ENCODE results near the gene SMAD6. TPM values are rescaled to one million over a fixed set of nuclear protein-coding genes. Genes with fewer than 3 reads are reported as not detected.

The SMAD6 gene
- total RNA-seq, 1 donor from 2014 or later, result 20.3 TPM

DNA sequence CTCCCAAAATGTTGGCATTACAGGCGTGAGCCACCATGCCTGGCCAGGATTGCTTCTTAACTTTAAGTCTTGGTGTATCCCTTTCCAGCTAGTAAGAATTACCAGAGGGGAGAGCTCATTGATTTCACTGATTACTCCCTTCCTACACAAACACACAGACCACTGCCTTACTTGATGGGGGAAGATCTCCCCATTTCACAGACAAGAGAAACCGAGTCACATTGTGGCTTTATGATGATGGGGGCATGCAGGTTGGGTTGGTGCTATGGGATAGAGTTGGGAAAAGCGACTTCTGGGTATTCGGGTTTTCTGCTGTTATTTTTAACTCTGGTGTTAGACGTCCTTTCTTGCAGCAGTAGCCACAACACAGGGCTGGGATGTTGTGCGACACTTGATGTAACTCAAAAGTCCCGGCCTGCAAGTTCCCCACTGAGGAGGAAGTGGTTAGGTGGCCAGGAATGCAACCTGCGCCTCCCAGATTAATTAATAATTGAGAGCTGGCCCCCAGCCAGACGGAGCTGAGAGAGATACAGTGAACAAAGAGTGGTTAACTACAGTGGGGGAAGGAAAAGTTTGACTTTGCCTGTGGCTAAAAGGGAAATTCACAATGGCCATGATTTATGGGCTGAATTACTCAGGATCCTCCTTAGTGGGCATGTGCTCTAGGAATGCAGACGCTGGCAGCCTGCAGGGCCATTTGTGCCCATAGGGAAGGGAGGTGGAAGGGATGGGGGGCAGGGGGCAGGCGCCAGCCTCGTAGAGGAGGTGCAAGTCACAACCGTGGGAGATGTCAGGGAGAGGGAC is 63.6 kb downstream of the SMAD6 start:
- no peaks in the 10 kb centered on the region for H3K9me3 ChIP-seq (replicated peaks)
- H3K27ac ChIP-seq (replicated peaks), result peak overlapping the region; percentile 93
- peaks cover 80% of the 10 kb centered on the region for H3K4me1 ChIP-seq
- H3K36me3 ChIP-seq, result no peaks in the 10 kb centered on the region
- intact Hi-C loops (cut with micrococcal nuclease), result no loop called here
- H3K4me3 ChIP-seq, result no peak overlapping the region
- no peaks in the 10 kb centered on the region for H3K27me3 ChIP-seq (ENCODE audit: low read depth)
- TF ChIP-seq, protein P1, sequence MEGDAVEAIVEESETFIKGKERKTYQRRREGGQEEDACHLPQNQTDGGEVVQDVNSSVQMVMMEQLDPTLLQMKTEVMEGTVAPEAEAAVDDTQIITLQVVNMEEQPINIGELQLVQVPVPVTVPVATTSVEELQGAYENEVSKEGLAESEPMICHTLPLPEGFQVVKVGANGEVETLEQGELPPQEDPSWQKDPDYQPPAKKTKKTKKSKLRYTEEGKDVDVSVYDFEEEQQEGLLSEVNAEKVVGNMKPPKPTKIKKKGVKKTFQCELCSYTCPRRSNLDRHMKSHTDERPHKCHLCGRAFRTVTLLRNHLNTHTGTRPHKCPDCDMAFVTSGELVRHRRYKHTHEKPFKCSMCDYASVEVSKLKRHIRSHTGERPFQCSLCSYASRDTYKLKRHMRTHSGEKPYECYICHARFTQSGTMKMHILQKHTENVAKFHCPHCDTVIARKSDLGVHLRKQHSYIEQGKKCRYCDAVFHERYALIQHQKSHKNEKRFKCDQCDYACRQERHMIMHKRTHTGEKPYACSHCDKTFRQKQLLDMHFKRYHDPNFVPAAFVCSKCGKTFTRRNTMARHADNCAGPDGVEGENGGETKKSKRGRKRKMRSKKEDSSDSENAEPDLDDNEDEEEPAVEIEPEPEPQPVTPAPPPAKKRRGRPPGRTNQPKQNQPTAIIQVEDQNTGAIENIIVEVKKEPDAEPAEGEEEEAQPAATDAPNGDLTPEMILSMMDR (IDR thresholded peaks at IDR 0.05; ENCODE audit: borderline replicate concordance), result no peak
- DNase-seq, result peak; percentile 9

DNA sequence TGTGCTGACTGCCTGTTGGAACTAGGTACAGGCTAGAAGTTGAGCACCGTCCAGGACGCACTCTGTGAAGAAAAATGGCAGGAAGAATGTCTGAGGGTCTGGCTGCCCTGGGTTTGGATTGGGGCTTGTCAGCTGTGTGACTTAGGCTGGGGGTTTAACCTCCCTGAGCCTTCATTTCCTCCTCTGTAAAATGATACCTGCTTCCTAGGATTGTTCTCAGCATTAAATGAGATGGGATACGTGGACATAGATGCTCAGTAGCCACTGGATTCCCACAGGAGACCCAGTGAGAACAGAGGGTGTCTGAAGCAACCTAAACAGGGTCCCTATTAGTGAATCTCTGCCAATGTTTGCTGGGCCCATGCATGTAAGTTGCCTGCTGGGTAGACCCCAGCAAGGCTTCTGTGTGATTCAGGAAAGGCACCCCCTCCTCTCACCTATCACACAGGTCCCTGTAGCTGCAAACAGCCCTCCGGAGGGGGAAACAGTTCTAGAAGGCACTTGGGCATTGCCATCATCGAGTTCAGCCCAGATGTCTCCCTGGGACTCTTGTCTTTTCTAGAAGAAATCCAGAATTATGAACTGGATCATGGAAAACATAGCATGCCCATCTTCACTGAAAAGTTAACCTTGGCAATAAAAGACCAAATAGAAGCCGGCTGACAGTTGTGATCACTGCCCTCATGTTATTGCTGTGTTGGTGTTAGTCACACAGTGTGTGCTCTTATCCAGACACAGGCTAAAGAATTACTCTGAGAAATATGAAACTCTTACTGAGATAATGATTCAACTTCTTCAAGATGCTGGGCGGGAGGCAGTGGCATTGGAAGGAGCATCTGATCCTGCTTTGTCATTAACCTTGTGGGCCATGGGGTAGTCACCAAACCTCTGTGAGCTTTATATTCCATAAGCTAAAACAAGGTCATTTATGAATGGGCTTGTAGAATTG is 64.5 kb downstream of the SMAD6 start:
- H3K4me1 ChIP-seq, result peaks cover 80% of the 10 kb centered on the region

DNA sequence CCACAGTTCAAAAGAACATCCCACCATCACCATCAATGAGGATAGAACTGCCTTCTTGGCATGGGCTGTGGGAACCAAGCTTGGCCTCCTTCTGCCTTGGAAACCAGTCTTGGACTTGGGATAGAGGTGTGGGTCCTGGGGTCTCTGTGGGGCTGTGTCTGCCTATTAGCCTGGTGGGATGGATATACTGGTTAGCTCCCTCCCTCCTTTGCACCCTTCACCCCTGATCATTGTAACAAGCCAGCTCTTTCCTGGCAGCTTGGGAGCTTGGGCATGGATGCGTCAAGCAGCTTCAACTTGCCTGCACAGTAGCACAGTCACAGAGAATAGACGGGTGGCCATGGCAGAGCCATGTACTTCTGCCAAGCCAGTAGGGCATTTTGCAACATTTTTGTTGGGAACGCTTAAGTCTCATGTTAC is 65.2 kb downstream of the SMAD6 start:
- TF ChIP-seq, protein P1 (IDR thresholded peaks at IDR 0.05; ENCODE audit: borderline replicate concordance), result no peak
- peaks cover 80% of the 10 kb centered on the region for H3K4me1 ChIP-seq
- no peak overlapping the region for H3K27ac ChIP-seq (replicated peaks)
- no peaks in the 10 kb centered on the region for H3K27me3 ChIP-seq (ENCODE audit: low read depth)
- DNase-seq, result no peak
- H3K4me3 ChIP-seq, result no peak overlapping the region
- intact Hi-C loops (cut with micrococcal nuclease), result no loop called here
- H3K9me3 ChIP-seq (replicated peaks), result no peaks in the 10 kb centered on the region
- no peaks in the 10 kb centered on the region for H3K36me3 ChIP-seq

More for the DNA sequence above, 64.5 kb downstream of the SMAD6 start:
- no peak for DNase-seq
- Histone ChIP-seq H3K36me3 (no peaks in the 10 kb centered on the region), H3K4me3 (no peak overlapping the region), H3K27me3 (ENCODE audit: low read depth) (no peaks in the 10 kb centered on the region), H3K9me3 (replicated peaks) (no peaks in the 10 kb centered on the region), H3K27ac (replicated peaks) (peak overlapping the region; percentile 93)
- intact Hi-C loops (cut with micrococcal nuclease), result no loop called here
- TF ChIP-seq, protein P1 (IDR thresholded peaks at IDR 0.05; ENCODE audit: borderline replicate concordance), result no peak

DNA sequence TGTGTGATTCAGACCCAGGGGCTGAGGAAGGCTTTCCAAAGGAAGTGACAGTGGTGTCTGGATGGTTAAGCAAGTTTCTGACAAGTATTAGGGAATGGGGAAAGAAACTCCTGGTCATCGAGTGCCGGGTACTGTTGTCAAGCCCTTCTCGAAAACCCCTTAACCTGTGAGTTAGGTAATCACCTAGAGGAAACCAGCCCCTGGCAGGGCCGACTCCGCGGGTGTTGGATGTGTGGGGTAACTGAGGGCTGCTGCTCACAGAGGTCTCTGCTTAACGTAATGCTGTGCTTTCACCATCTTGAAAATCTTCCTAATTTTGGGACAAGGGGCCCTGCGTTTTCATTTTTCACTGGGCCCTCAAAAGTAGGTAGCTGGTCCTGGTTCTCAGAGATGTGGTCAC is 67.0 kb downstream of the SMAD6 start:
- Histone ChIP-seq H3K4me3 (no peak overlapping the region), H3K27me3 (ENCODE audit: low read depth) (no peaks in the 10 kb centered on the region), H3K36me3 (no peaks in the 10 kb centered on the region), H3K9me3 (replicated peaks) (no peaks in the 10 kb centered on the region), H3K4me1 (peaks cover 80% of the 10 kb centered on the region), H3K27ac (replicated peaks) (no peak overlapping the region)
- no peak for DNase-seq
- TF ChIP-seq, protein P1 (IDR thresholded peaks at IDR 0.05; ENCODE audit: borderline replicate concordance), result no peak
- intact Hi-C loops (cut with micrococcal nuclease), result no loop called here

DNA sequence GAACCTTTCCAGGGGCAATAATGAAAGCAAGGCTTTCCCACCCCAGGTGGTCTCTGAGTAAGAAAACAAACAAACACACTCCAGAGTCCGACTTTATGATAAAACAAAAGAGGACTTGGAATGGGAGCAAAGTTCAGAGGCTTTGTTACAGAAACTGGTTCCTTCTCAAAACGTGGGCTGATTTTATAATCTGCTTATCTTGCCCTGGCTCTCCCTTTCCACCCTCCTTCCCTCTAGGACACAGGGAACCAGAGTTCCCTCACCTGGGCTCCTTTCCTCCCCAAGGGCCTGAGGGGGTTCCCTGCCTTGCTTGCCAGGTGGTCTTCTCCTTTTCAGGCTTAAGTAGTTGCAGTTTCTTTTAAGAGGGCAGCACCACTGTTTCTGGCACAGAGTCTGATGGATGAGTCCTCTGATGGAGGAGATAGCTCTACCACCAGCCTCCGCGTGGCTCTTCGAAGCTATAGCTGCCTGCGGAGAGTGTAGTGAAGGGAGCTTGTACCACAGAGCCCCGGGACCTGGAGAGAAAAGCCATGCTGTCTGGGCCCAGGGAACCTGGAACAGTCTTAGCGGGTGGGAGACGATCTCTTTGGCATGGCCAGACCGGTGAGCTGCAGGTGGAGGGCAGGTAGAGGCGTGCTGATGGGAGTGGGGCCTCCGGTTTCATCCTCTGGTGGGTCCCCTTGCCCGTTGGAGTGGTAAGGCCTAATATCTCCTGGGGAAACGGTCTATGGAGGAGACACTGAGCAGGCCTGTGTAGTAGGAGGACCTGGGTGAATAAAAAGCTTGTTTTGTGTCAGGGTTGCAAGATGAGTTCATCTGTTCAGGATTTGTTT is 68.7 kb downstream of the SMAD6 start:
- Histone ChIP-seq H3K4me3 (no peak overlapping the region), H3K4me1 (peaks cover 80% of the 10 kb centered on the region), H3K36me3 (no peaks in the 10 kb centered on the region), H3K27me3 (ENCODE audit: low read depth) (no peaks in the 10 kb centered on the region), H3K9me3 (replicated peaks) (no peaks in the 10 kb centered on the region), H3K27ac (replicated peaks) (no peak overlapping the region)
- TF ChIP-seq, protein P1 (IDR thresholded peaks at IDR 0.05; ENCODE audit: borderline replicate concordance), result no peak
- DNase-seq, result no peak
- intact Hi-C loops (cut with micrococcal nuclease), result loop anchor here (5.0 to 10.0 kb wide), 3 partner anchors 66 to 156 kb away; partner anchors contain the start of gene SMAD6
